Fibroblast of villous mesenchyme (primary cell): ENCODE data around the gene SYNPO2. TPM values are rescaled to one million over a fixed set of nuclear protein-coding genes. Genes with fewer than 3 reads are reported as not detected.

ENCODE experiments used
- DNase-seq: peaks from one replicate; pipeline ENCODE4 v3.0.0-alpha.2; 2010; ENCODE audit warnings: low read depth
- H3K4me3 ChIP-seq: 2 replicates; pipeline ENCODE4 v1.5.1; 2011; ENCODE audit warnings: low read depth, mild to moderate bottlenecking, low read length
- total RNA-seq: library from RNA; depleted of rRNA; stranded (reverse); fragments of >200 nt; gene quantifications from 2 replicates; pipeline ENCODE4 v1.2.3, GENCODE V29; 2012
- TF ChIP-seq, protein P1 (sequence below): IDR thresholded peaks from 2 replicates; pipeline ENCODE4 v1.5.1; 2012; ENCODE audit warnings: low read depth, mild to moderate bottlenecking, low read length; ENCODE audit not compliant: insufficient read depth

The SYNPO2 gene
- total RNA-seq, 1 donor = 194 TPM

DNA sequence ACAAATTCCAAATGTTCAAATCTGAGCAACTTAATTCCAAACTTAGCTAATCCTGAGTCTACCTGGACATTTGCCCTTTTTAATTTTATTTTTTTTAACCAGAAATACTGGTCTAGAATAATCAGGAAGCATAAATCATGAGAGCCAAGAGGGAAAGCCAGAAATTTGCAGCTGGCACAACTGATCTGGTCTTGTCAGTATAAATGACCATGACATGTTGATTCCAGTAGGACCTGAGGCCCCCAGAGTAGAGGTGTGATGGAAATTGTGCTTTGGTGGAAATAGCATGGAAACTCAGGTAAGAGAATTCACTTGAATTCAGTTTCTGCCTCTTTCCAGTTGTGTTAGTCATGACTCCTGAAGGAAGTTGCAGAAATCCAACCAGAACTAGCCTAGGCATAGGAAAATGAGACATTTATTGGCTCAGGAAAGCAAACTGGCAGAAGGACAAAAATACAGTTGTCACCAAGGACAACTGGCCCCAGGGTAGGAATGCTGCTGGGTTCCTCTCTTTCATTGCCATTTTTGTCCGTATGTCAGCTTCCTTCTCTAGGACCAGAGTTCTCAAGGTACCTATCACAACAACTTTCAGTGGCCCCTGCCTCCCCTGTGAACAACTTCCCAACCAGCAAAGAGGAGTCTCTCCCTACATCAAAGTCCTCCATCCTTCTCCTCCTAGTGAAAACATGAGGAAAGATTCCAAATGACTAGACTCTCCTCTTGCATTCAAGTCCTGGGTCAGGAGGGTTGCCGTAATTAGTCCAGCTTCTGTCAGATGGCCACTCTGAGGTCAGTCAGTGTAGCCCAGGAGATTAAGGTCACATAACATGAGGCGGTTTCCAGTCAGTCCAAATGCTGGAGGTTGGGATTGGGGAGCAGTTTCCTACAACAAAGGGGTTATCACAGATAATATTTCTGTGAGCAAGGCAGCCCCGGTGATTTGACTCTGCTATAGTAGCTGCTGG is 217.7 kb downstream of the SYNPO2 start:
- TF ChIP-seq, protein P1, sequence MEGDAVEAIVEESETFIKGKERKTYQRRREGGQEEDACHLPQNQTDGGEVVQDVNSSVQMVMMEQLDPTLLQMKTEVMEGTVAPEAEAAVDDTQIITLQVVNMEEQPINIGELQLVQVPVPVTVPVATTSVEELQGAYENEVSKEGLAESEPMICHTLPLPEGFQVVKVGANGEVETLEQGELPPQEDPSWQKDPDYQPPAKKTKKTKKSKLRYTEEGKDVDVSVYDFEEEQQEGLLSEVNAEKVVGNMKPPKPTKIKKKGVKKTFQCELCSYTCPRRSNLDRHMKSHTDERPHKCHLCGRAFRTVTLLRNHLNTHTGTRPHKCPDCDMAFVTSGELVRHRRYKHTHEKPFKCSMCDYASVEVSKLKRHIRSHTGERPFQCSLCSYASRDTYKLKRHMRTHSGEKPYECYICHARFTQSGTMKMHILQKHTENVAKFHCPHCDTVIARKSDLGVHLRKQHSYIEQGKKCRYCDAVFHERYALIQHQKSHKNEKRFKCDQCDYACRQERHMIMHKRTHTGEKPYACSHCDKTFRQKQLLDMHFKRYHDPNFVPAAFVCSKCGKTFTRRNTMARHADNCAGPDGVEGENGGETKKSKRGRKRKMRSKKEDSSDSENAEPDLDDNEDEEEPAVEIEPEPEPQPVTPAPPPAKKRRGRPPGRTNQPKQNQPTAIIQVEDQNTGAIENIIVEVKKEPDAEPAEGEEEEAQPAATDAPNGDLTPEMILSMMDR = no peak
- DNase-seq = no peak
- no peak overlapping the region for H3K4me3 ChIP-seq

DNA sequence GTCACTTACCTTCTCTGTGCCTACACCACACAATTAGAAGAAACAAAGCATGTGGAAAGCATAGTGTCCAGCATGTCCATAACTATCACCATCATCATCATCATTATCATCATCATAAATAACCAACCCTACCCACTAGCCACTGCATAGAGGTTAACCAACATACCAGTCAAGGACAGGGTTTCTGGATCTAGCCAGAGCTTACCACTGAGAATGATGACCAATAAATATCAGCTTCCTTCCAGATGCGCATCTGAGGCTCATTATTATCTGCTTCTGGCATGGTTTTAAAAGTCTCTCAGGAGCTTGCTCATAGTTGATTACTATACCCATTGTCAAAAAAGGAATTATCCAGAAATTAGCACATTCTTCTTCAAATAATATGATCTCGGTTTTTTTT is 221.5 kb downstream of the SYNPO2 start:
- TF ChIP-seq, protein P1 = no peak
- H3K4me3 ChIP-seq = no peak overlapping the region
- no peak for DNase-seq

Other genes starting within 250 kb of the SYNPO2 start
- gene METTL14, start 203.5 kb upstream of the SYNPO2 start, total RNA-seq = 19.0 and 23.5 TPM in 2 replicates
- 103 and 134 TPM in 2 replicates for gene SEC24D, start 52.7 kb upstream of the SYNPO2 start, total RNA-seq
- 0.32 and 0.43 TPM in 2 replicates for gene MYOZ2, start 247.0 kb downstream of the SYNPO2 start, total RNA-seq